ENCODE data around the gene RANGRF. TPM values are rescaled to one million over a fixed set of nuclear protein-coding genes. Genes with fewer than 3 reads are reported as not detected.

The RANGRF gene
- total RNA-seq, 2 donors from 2014 or later: 4.7 to 13.5 TPM

GRCh38 chr17:8315764-8316217 is 27.3 kb downstream of the RANGRF start:
- ATAC-seq: peak; percentile 38
- H3K4me3 ChIP-seq: no peak overlapping the region
- 51 to 59% methylated on average over 14 to 26 of the region's 26 CpGs for WGBS, 2 donors
- TF ChIP-seq POLR2A (IDR thresholded peaks at IDR 0.05): no peak
- TF ChIP-seq, protein P1, sequence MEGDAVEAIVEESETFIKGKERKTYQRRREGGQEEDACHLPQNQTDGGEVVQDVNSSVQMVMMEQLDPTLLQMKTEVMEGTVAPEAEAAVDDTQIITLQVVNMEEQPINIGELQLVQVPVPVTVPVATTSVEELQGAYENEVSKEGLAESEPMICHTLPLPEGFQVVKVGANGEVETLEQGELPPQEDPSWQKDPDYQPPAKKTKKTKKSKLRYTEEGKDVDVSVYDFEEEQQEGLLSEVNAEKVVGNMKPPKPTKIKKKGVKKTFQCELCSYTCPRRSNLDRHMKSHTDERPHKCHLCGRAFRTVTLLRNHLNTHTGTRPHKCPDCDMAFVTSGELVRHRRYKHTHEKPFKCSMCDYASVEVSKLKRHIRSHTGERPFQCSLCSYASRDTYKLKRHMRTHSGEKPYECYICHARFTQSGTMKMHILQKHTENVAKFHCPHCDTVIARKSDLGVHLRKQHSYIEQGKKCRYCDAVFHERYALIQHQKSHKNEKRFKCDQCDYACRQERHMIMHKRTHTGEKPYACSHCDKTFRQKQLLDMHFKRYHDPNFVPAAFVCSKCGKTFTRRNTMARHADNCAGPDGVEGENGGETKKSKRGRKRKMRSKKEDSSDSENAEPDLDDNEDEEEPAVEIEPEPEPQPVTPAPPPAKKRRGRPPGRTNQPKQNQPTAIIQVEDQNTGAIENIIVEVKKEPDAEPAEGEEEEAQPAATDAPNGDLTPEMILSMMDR (IDR thresholded peaks at IDR 0.05): no peak
- H3K9me3 ChIP-seq: no peaks in the 10 kb centered on the region
- no peaks in the 10 kb centered on the region for H3K36me3 ChIP-seq (replicated peaks in 1 of 2; ENCODE audit: insufficient read depth in 1 of 2, low read depth in 2 of 2)
- intact Hi-C loops (cut with DNase I): no loop called here
- peaks cover 7% of the 10 kb centered on the region for H3K4me1 ChIP-seq
- H3K27me3 ChIP-seq: peaks cover 0 to 17% of the 10 kb centered on the region in 2 donors
- no peak overlapping the region for H3K27ac ChIP-seq
- DNase-seq: no peak

- no peaks in the 10 kb centered on the region for H3K36me3 ChIP-seq (replicated peaks in 1 of 2; ENCODE audit: insufficient read depth in 1 of 2, low read depth in 2 of 2)
- 62 to 74% methylated on average over 23 to 24 of the region's 24 CpGs for WGBS, 2 donors
- no peak overlapping the region for H3K27ac ChIP-seq
- TF ChIP-seq, protein P1 (IDR thresholded peaks at IDR 0.05): no peak
- TF ChIP-seq POLR2A (IDR thresholded peaks at IDR 0.05): no peak
- H3K27me3 ChIP-seq: peaks cover 0 to 8% of the 10 kb centered on the region in 2 donors
- H3K9me3 ChIP-seq: no peaks in the 10 kb centered on the region
- intact Hi-C loops (cut with DNase I): no loop called here
- H3K4me3 ChIP-seq: no peak overlapping the region
- H3K4me1 ChIP-seq: peaks cover 7% of the 10 kb centered on the region
- DNase-seq: no peak
- ATAC-seq: no peak
Measured at GRCh38 chr17:8318010-8318935, 29.8 kb downstream of the RANGRF start.

GRCh38 chr17:8320262-8320661 is 31.8 kb downstream of the RANGRF start:
- Histone ChIP-seq H3K4me3 (no peak overlapping the region), H3K36me3 (replicated peaks in 1 of 2; ENCODE audit: insufficient read depth in 1 of 2, low read depth in 2 of 2) (no peaks in the 10 kb centered on the region), H3K4me1 (peaks cover 2% of the 10 kb centered on the region), H3K27ac (no peak overlapping the region), H3K9me3 (no peaks in the 10 kb centered on the region), H3K27me3 (no peaks in the 10 kb centered on the region)
- DNase-seq (no peak), ATAC-seq (no peak)
- 75 to 90% methylated on average over 3 to 4 of the region's 4 CpGs for WGBS, 2 donors
- intact Hi-C loops (cut with DNase I): no loop called here
- TF ChIP-seq, protein P1 (IDR thresholded peaks at IDR 0.05): no peak
- no peak for TF ChIP-seq POLR2A (IDR thresholded peaks at IDR 0.05)

DNA sequence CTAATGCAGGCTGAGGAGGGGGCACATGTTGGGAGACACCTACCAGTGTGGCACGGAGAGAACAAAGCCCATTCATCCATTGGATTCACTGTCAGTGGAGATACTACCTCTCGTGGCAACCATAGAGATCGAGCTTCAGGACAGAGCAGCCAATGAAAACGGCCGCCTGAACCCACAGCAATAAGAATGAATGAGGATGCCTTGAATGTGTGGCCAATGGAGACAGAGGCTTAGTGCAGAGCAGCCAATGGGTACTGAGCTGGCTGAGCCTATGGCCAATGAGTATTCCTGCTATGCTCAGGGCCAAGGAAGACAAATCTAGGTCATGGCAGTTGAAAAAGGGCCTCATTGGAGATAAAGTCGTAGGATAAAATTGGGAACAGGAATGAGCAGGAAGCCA is 32.5 kb downstream of the RANGRF start:
- Histone ChIP-seq H3K4me1 (no peaks in the 10 kb centered on the region), H3K9me3 (no peaks in the 10 kb centered on the region), H3K27ac (no peak overlapping the region), H3K4me3 (no peak overlapping the region), H3K27me3 (no peaks in the 10 kb centered on the region), H3K36me3 (replicated peaks in 1 of 2; ENCODE audit: insufficient read depth in 1 of 2, low read depth in 2 of 2) (no peaks in the 10 kb centered on the region)
- ATAC-seq: no peak
- WGBS, 2 donors: 74 to 77% methylated on average over 5 to 6 of the region's 6 CpGs
- no peak for DNase-seq
- intact Hi-C loops (cut with DNase I): no loop called here
- TF ChIP-seq POLR2A (IDR thresholded peaks at IDR 0.05): no peak
- TF ChIP-seq, protein P1 (IDR thresholded peaks at IDR 0.05): no peak

Measured in body of pancreas (tissue), 4 donors.